NK-92 (cell line): Measurements from ENCODE around the gene CXorf58.
"Not testable (repeated sequence)": the region's sequence is repeated elsewhere in the genome, so short reads cannot be mapped to it uniquely, and the experiment has no call there.

Source experiments
- DNase-seq: peaks from one replicate; lab custom pipeline; 2025; ENCODE audit not compliant: unreplicated experiment; lab: John Stamatoyannopoulos, UW

The CXorf58 gene

DNA sequence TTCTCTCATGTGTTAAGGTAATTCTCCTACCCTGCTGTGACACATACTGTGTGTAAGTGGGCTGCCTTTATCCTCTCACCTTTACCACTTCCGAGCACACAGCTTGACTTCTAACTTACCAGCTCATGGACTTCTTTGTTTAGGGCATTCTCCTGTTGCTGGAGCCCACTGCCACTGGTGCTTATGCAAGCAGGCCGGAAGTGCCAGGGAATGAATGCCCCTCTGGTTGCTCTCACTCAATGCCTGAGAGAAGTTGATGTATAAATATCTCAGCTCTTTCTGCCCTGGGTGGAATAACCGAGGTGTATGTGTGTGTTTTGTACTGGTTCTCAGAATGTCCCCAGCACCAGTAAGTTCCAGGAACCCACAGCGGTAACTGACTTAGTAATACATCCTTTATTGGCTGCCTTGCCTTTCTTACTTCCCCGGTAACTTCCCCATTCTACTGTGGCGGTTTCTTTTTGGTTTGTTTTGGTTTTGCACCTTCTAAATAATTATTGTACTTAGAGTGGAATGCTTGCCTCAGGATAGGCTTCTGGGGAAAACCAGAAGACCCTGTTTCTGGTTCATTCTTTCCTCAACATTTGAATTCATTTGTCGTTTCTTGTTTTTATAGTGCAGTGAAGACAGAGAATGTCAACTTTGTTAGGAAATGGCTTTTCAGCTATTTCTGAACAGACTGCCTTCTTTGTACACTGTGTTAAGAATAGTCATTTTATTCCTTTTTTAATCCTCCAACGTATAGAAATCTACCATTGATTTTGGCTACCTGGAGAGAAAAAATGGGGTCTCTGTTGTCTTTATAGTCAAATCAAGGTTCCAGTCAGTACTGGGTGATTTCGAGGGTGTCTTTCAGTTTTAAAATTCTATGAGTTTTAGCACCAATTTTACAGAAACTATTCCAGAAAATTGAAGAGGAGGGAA lies 45.4 kb downstream of the CXorf58 start:
- no peak for DNase-seq

GRCh38 chrX:23953908-23954269 lies 46.1 kb downstream of the CXorf58 start:
- DNase-seq, result no peak

- no peak for DNase-seq
Measured at GRCh38 chrX:23954396-23954795, 46.6 kb downstream of the CXorf58 start.

DNA sequence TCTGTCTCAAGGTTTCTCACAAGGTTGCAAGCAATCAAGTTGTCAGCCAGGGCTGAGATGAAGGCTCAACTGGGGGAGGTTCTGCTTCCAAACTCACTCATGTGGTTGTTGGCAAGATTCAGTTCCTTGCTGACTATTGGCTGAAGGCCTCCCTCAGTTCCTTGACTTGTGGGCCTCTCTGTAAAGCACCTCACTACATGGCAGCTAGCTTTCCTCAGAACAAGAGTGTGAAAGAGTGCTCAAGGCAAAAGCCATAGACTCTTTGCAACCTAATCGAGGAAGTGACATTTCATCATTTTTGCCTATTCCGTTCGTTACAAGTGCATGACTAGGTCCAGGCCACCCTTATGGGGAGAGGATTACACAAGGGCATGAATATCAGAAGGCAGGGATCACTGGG lies 52.0 kb downstream of the CXorf58 start:
- DNase-seq, result no peak

- no peak for DNase-seq
Measured at GRCh38 chrX:23964191-23964590, 56.4 kb downstream of the CXorf58 start.

DNA sequence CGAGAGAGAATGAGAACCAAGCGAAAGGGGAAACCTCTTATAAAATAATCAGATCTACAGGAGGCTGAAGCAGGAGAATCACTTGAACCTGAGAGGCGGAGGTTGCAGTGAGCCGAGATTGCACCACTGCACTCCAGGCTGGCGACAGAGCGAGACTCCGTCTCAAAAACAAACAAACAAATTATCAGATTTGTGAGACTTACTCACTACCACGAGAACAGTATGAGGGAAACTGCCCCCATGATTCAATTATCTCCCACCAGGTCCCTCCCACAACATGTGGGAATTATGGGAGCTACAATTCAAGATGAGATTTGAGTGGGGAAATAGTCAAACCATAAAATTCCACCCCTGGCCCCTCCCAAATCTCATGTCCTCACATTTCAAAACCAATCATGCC lies 57.8 kb downstream of the CXorf58 start:
- DNase-seq, result not testable (repeated sequence)

DNA sequence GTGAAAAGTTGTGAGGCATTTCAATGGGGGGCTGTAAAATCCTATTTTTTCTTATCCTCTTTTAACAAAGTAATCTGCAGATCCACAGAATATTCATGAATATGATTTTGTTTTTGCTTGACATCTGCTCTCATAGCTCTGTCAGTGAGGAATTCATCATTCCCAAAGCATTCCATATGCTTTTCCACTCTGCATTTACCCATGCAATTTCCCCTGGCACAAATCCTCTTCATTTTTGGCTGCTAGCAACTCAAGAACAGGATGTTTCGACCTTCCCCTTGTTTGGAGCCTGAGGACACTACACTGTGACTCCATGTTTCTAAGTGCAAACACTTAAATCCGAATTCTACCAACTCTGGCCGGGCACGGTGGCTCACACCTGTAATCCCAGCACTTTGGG lies 70.7 kb downstream of the CXorf58 start:
- DNase-seq, result no peak

- DNase-seq, result no peak
Measured at GRCh38 chrX:23980011-23980441, 72.2 kb downstream of the CXorf58 start.

GRCh38 chrX:23981222-23981621 lies 73.4 kb downstream of the CXorf58 start:
- DNase-seq, result no peak

DNA sequence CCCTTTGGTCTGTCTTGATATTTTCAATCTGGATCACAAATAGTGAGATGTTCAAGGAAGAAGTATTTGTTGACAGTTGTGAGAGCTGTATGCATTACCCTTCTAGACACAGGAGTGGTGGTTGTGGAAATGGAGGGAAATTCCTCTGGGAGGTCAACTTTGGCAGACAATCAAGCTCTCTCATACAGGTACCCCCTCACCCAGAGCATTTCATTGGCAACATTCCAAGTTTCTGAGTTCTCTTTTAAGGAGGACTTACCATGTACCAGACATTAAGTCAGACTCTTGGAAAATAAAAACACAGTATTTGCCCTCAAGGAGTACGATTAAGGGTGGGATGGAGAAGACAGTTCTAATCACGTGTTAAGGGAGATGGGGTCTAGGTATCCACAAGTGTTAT lies 73.9 kb downstream of the CXorf58 start:
- DNase-seq, result no peak

- no peak for DNase-seq
Measured at GRCh38 chrX:23982891-23983290, 75.1 kb downstream of the CXorf58 start.
